Thymus (tissue), 11 donors: Measurements from ENCODE around the gene PCK1. TPM values are rescaled to one million over a fixed set of nuclear protein-coding genes. Genes with fewer than 3 reads are reported as not detected.

ENCODE experiments used
- DNase-seq, 9 donors: peaks; one replicate each; pipeline ENCODE4 v3.0.0-alpha.2; 2013; ENCODE audit warnings: low spot score in 9 of 9, low read depth in 6 of 9, missing footprints in 1 of 9
- H3K27ac ChIP-seq, 2 donors: one replicate each; pipeline ENCODE4 v1.5.1; 2013; ENCODE audit warnings: control low read depth in 1 of 2, low read depth in 1 of 2, low read length in 1 of 2, mild to moderate bottlenecking in 1 of 2, moderate library complexity in 1 of 2
- H3K27me3 ChIP-seq, 2 donors: one replicate each; pipeline ENCODE4 v1.5.1; 2013; ENCODE audit warnings: low read length in 1 of 2; ENCODE audit not compliant: control insufficient read depth in 2 of 2, insufficient read depth in 1 of 2
- H3K36me3 ChIP-seq, 2 donors: one replicate each; pipeline ENCODE4 v1.5.1; 2013; ENCODE audit warnings: low read length in 1 of 2, mild to moderate bottlenecking in 1 of 2, moderate library complexity in 1 of 2; ENCODE audit not compliant: control insufficient read depth in 2 of 2, insufficient read depth in 2 of 2
- H3K4me1 ChIP-seq, 2 donors: one replicate each; pipeline ENCODE4 v1.5.1; 2013; ENCODE audit warnings: low read length in 2 of 2; ENCODE audit not compliant: control insufficient read depth in 2 of 2, insufficient read depth in 2 of 2
- H3K4me3 ChIP-seq, 2 donors: one replicate each; pipeline ENCODE4 v1.5.1; 2013; ENCODE audit warnings: low read length in 2 of 2, control low read depth in 1 of 2, mild to moderate bottlenecking in 1 of 2
- H3K9me3 ChIP-seq, 2 donors: one replicate each; pipeline ENCODE4 v1.5.1; 2013; ENCODE audit warnings: low read length in 1 of 2, mild to moderate bottlenecking in 1 of 2; ENCODE audit not compliant: control insufficient read depth in 2 of 2, insufficient read depth in 1 of 2
- WGBS: extraction: QIAGEN DNeasy Blood & Tissue Kit; methylation state at CpG from one replicate; pipeline ENCODE4 v1.1.7; 2013; 5-methylcytosine and 5-hydroxymethylcytosine counted together
- polyA plus RNA-seq: library from polyadenylated mRNA; stranded (reverse); fragments of 200-250 nt; gene quantifications from one replicate; pipeline ENCODE4 v1.2.3, GENCODE V29; 2013
- total RNA-seq: library from RNA; stranded (reverse); fragments of 120-200 nt; gene quantifications from one replicate; pipeline ENCODE4 v1.2.4, GENCODE V29; 2013
- donor health status: healthy.

The PCK1 gene
- total and polyA plus RNA-seq, 2 donors, result 0.19 to 0.30 TPM

- Histone ChIP-seq H3K9me3 (no peaks in the 10 kb centered on the region), H3K4me3 (no peak overlapping the region), H3K27ac (no peak overlapping the region), H3K4me1 (no peaks in the 10 kb centered on the region), H3K36me3 (no peaks in the 10 kb centered on the region), H3K27me3 (peaks cover 0 to 3% of the 10 kb centered on the region in 2 donors)
- 95% methylated on average over 3 of the region's 3 CpGs for WGBS
- no peak for DNase-seq
Observed at GRCh38 chr20:57556980-57557274, 4.0 kb upstream of the PCK1 start.

- H3K4me3 ChIP-seq, result no peak overlapping the region
- H3K27me3 ChIP-seq, result peaks cover 0 to 3% of the 10 kb centered on the region in 2 donors
- H3K36me3 ChIP-seq, result no peaks in the 10 kb centered on the region
- DNase-seq, result no peak
- WGBS, result 90% methylated on average over 9 of the region's 9 CpGs
- no peak overlapping the region for H3K27ac ChIP-seq
- no peaks in the 10 kb centered on the region for H3K4me1 ChIP-seq
- H3K9me3 ChIP-seq, result no peaks in the 10 kb centered on the region
Observed at GRCh38 chr20:57557926-57558613, 2.8 kb upstream of the PCK1 start.

- Histone ChIP-seq H3K27me3 (peaks cover 0 to 3% of the 10 kb centered on the region in 2 donors), H3K9me3 (no peaks in the 10 kb centered on the region), H3K27ac (no peak overlapping the region), H3K4me3 (no peak overlapping the region), H3K4me1 (no peaks in the 10 kb centered on the region), H3K36me3 (no peaks in the 10 kb centered on the region)
- no peak for DNase-seq
- 84% methylated on average over 15 of the region's 15 CpGs for WGBS
Observed at GRCh38 chr20:57558614-57559288, 2.2 kb upstream of the PCK1 start.

- H3K27me3 ChIP-seq, result peaks cover 0 to 3% of the 10 kb centered on the region in 2 donors
- H3K4me1 ChIP-seq, result no peaks in the 10 kb centered on the region
- DNase-seq, result no peak
- H3K27ac ChIP-seq, result no peak overlapping the region
- H3K9me3 ChIP-seq, result no peaks in the 10 kb centered on the region
- WGBS, result 93% methylated on average over 10 of the region's 10 CpGs
- H3K4me3 ChIP-seq, result no peak overlapping the region
- H3K36me3 ChIP-seq, result no peaks in the 10 kb centered on the region
Observed at GRCh38 chr20:57559289-57559634, 1.6 kb upstream of the PCK1 start.

- Histone ChIP-seq H3K27me3 (peaks cover 0 to 3% of the 10 kb centered on the region in 2 donors), H3K4me1 (no peaks in the 10 kb centered on the region), H3K27ac (no peak overlapping the region), H3K36me3 (no peaks in the 10 kb centered on the region), H3K4me3 (no peak overlapping the region), H3K9me3 (no peaks in the 10 kb centered on the region)
- 88% methylated on average over 8 of the region's 8 CpGs for WGBS
- DNase-seq, result no peak
Observed at GRCh38 chr20:57559658-57560553, 1.0 kb upstream of the PCK1 start.

GRCh38 chr20:57561356-57562279, 708 bp downstream of the PCK1 start:
- H3K36me3 ChIP-seq, result no peaks in the 10 kb centered on the region
- no peak overlapping the region for H3K4me3 ChIP-seq
- no peaks in the 10 kb centered on the region for H3K9me3 ChIP-seq
- peaks cover 0 to 3% of the 10 kb centered on the region in 2 donors for H3K27me3 ChIP-seq
- H3K4me1 ChIP-seq, result no peaks in the 10 kb centered on the region
- no peak for DNase-seq
- H3K27ac ChIP-seq, result no peak overlapping the region
- 86% methylated on average over 24 of the region's 24 CpGs for WGBS

- H3K27me3 ChIP-seq, result no peaks in the 10 kb centered on the region
- no peak overlapping the region for H3K4me3 ChIP-seq
- WGBS, result 96% methylated on average over 35 of the region's 35 CpGs
- DNase-seq, result no peak
- no peaks in the 10 kb centered on the region for H3K9me3 ChIP-seq
- H3K36me3 ChIP-seq, result no peaks in the 10 kb centered on the region
- H3K4me1 ChIP-seq, result peaks cover 0 to 3% of the 10 kb centered on the region in 2 donors
- no peak overlapping the region for H3K27ac ChIP-seq
Observed at GRCh38 chr20:57562541-57563465, 1.9 kb downstream of the PCK1 start.

GRCh38 chr20:57563522-57563921, 2.6 kb downstream of the PCK1 start:
- Histone ChIP-seq H3K4me3 (no peak overlapping the region), H3K27ac (no peak overlapping the region), H3K27me3 (no peaks in the 10 kb centered on the region), H3K9me3 (no peaks in the 10 kb centered on the region), H3K36me3 (no peaks in the 10 kb centered on the region), H3K4me1 (peaks cover 0 to 5% of the 10 kb centered on the region in 2 donors)
- WGBS, result 98% methylated on average over 12 of the region's 12 CpGs
- DNase-seq, result no peak
